Activated CD8-positive, alpha-beta memory T cell treated with anti-CD3 and anti-CD28 coated beads, Interleukin-2, amount 10 ng/mL, durations not matched to agents 7 days and 5 days (primary cell): ENCODE data around the gene SLC5A6. TPM values are rescaled to one million over a fixed set of nuclear protein-coding genes. Genes with fewer than 3 reads are reported as not detected.

Experiments
- ATAC-seq: fragments of 150-1000 bp; cut with Tn5 transposase; one replicate; pipeline ENCODE4 v1.10.0; 2021; ENCODE audit warnings: moderate library complexity
- CTCF ChIA-PET: fragments of 350-600 bp; sonication (Branson Sonifier 250); formaldehyde crosslinking; loops from one replicate; lab custom pipeline; 2021; ENCODE audit warnings: antibody characterized with exemption; lab: Charles Lee
- DNase-seq: peaks from one replicate; pipeline ENCODE4 v3.0.0-alpha.2; 2020
- H3K27ac Mint-ChIP-seq: one replicate; pipeline ENCODE4 v1.8.0; 2021; ENCODE audit warnings: mild to moderate bottlenecking, mixed read lengths
- H3K27me3 Mint-ChIP-seq: one replicate; pipeline ENCODE4 v1.8.0; 2021; ENCODE audit warnings: mixed read lengths
- H3K36me3 Mint-ChIP-seq: one replicate; pipeline ENCODE4 v1.8.0; 2021; ENCODE audit warnings: mild to moderate bottlenecking, mixed read lengths
- H3K4me1 Mint-ChIP-seq: one replicate; pipeline ENCODE4 v1.8.0; 2021; ENCODE audit warnings: mixed read lengths
- H3K4me3 Mint-ChIP-seq: one replicate; pipeline ENCODE4 v1.8.0; 2021; ENCODE audit warnings: mild to moderate bottlenecking, moderate library complexity, mixed read lengths
- H3K9me3 Mint-ChIP-seq: one replicate; pipeline ENCODE4 v1.8.0; 2022; ENCODE audit warnings: low read depth, mixed read lengths
- total RNA-seq, 2 experiments: library from RNA; stranded (reverse); gene quantifications; one replicate each; pipeline ENCODE4 v1.2.3, GENCODE V29; 2021

The SLC5A6 gene
- total RNA-seq, 2 experiments from 2014 or later: 35.0 to 47.9 TPM

DNA sequence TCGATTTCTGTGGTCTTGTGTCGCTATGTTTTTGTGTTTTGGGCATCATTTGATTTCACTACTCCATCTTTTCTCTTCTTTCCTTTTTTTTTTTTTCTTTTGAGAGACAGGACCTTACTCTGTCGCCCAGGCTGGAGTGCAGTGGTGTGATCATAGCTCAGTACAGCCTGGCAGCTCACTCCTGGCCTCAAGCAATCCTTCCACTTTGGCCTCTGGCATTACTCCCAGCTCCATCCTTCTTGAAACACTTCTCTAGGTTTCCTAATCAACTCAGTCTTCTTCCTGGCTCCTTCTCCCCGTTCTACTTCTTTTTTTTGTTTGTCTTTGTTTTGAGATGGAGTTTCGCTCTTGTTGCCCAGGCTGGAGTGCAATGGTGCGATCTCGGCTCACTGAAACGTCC, 36.7 kb downstream of the SLC5A6 start:
- Mint-ChIP-seq H3K27ac (no peak overlapping the region), H3K9me3 (no peaks in the 10 kb centered on the region), H3K27me3 (peaks cover 39% of the 10 kb centered on the region), H3K36me3 (no peaks in the 10 kb centered on the region), H3K4me1 (peaks cover 2% of the 10 kb centered on the region), H3K4me3 (no peak overlapping the region)
- CTCF ChIA-PET: interaction anchor here (1.2 to 1.6 kb wide), 2 partner anchors 11 to 76 kb away, joined by 3 to 4 read pairs; no protein-coding TSS in a partner anchor
- DNase-seq (no peak), ATAC-seq (no peak)

DNA sequence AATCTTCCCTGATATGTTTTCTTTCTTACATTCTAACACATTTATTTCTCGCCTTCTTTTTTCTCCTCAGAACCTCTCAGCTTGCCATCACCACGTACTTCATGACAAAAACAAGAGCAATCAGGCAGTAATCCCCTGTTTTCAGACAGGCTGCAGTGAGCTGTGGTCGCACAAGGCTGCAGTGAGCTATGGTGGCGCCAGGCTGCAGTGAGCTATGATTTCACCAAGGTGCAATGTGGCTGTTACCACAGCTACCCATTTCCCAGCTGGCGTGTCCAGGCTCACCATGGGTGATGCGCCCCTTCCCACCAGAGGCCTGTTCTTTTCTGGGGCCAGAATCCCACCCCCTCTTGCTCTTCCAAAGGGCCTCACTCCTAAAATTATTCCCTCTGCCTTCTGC, 37.4 kb downstream of the SLC5A6 start:
- Mint-ChIP-seq H3K9me3 (no peaks in the 10 kb centered on the region), H3K36me3 (no peaks in the 10 kb centered on the region), H3K4me1 (peaks cover 2% of the 10 kb centered on the region), H3K27ac (no peak overlapping the region), H3K27me3 (peaks cover 34% of the 10 kb centered on the region), H3K4me3 (no peak overlapping the region)
- no peak for ATAC-seq
- DNase-seq: no peak
- CTCF ChIA-PET: interaction anchor here (1.2 to 1.6 kb wide), 2 partner anchors 11 to 75 kb away, joined by 3 to 4 read pairs; no protein-coding TSS in a partner anchor

DNA sequence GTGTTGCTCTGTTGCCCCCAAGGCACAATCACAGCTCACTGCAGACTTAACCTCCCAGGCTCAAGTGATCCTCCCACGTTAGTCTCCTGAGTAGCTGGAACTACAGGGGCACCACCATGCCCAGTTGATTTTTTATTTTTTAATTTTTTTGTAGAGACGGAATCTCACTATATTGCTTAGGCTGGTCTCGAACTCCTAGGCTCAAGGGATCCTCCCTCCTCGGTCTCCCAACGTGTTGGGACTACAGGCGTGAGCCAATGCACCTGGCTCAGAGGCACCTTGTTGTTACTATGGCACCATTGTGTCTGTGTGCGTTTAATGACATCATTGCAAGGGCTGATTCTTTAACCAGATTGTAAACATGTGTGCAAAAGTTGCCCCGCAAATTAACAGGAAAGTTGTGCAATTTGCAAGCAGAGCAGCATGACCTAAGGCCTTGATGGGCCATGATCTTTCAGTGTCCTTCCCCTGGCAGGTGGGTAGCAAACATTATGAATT, 40.7 kb downstream of the SLC5A6 start:
- H3K36me3 Mint-ChIP-seq: no peaks in the 10 kb centered on the region
- DNase-seq: no peak
- ATAC-seq: no peak
- H3K9me3 Mint-ChIP-seq: no peaks in the 10 kb centered on the region
- H3K27me3 Mint-ChIP-seq: peaks cover 18% of the 10 kb centered on the region
- CTCF ChIA-PET: interaction anchor here (1.8 to 2.6 kb wide), 5 partner anchors 13 to 131 kb away, joined by 5 to 24 read pairs (median 11); no protein-coding TSS in a partner anchor
- H3K4me3 Mint-ChIP-seq: no peak overlapping the region
- peaks cover 2% of the 10 kb centered on the region for H3K4me1 Mint-ChIP-seq
- H3K27ac Mint-ChIP-seq: no peak overlapping the region

DNA sequence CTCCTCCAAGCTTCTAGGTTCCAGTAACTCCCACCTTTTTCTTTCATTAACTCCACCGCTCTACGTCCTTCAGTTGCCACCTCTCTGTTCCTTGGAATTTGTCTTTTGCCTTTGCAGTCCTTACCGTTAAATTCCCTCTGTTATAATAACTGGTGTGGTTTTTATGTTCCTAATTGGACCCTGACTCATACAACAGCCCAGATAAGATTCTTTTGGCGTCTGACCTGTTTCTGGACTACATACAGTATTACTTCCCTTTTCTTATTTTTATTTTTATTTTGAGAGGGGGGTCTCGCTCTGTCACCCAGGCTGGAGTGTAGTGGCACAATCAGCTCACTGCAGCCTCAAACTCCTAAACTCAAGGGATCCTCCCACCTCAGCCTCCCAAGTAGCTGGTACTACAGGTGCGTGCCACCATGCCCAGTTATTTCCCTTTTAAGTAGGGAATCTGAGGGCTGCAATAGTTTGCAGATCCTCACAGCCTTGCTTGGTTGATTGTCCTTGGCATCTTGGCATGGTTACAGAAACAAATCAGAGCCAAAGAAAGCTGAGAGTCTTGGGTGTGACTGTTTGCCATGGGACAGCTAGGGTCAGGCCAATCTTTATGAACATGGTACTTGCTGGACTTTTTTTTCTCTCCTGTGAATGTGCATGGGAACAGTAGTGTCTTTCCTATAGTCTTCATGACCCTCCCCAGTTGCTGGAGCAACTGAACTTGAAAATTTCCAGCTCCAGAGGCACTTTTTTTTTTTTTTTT, 41.3 kb downstream of the SLC5A6 start:
- no peak for ATAC-seq
- Mint-ChIP-seq H3K4me3 (no peak overlapping the region), H3K9me3 (no peaks in the 10 kb centered on the region), H3K27ac (no peak overlapping the region), H3K4me1 (peaks cover 2% of the 10 kb centered on the region), H3K27me3 (peaks cover 16% of the 10 kb centered on the region), H3K36me3 (no peaks in the 10 kb centered on the region)
- no peak for DNase-seq
- CTCF ChIA-PET: interaction anchor here (1.1 to 2.6 kb wide), 17 partner anchors 14 to 300 kb away, joined by 3 to 24 read pairs (median 5); partner anchors contain the start of genes ABHD1, ATRAID, PREB and PRR30

DNA sequence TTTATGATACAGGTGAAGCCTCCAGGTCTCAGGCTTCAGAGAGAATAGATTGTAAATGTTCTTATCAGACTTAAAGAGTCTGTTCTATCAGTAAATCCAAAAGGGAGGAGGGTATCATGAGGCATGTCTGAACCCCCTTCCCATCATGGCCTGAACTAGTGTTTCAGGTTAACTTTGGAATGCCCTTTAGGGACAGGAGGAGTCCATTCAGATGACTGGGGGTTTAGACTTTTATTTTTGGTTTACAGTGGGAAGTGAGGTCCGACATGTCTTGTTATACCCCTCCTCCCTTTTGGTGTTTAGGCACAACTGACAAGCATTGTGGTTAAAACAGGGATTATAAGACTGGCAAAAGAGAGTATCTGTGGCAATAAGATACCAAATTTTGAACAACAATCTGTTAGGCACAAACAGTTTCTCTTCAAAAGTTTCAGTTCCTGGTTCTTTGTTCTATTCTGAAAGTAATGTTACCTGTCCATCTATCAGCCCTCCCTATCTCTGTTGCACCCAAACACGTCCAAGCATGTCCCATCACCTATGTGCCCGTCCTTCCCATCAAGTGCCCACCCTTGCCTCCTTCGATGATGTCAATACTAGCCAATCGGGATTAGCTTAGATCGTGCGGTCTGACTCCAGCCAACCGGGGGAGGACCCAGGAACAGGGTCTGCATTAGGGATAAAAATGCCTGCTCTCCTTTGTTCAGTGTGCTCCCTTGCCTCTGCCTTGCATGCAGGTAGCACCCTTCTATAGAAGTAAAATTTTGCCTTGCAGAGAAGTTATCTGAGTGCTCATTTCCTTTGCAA, 46.9 kb downstream of the SLC5A6 start:
- CTCF ChIA-PET: no interaction called here
- H3K27me3 Mint-ChIP-seq: peaks cover 5% of the 10 kb centered on the region
- H3K9me3 Mint-ChIP-seq: no peaks in the 10 kb centered on the region
- no peak overlapping the region for H3K4me3 Mint-ChIP-seq
- DNase-seq (no peak), ATAC-seq (no peak)
- H3K27ac Mint-ChIP-seq: no peak overlapping the region
- H3K4me1 Mint-ChIP-seq: peaks cover 3% of the 10 kb centered on the region
- H3K36me3 Mint-ChIP-seq: no peaks in the 10 kb centered on the region

DNA sequence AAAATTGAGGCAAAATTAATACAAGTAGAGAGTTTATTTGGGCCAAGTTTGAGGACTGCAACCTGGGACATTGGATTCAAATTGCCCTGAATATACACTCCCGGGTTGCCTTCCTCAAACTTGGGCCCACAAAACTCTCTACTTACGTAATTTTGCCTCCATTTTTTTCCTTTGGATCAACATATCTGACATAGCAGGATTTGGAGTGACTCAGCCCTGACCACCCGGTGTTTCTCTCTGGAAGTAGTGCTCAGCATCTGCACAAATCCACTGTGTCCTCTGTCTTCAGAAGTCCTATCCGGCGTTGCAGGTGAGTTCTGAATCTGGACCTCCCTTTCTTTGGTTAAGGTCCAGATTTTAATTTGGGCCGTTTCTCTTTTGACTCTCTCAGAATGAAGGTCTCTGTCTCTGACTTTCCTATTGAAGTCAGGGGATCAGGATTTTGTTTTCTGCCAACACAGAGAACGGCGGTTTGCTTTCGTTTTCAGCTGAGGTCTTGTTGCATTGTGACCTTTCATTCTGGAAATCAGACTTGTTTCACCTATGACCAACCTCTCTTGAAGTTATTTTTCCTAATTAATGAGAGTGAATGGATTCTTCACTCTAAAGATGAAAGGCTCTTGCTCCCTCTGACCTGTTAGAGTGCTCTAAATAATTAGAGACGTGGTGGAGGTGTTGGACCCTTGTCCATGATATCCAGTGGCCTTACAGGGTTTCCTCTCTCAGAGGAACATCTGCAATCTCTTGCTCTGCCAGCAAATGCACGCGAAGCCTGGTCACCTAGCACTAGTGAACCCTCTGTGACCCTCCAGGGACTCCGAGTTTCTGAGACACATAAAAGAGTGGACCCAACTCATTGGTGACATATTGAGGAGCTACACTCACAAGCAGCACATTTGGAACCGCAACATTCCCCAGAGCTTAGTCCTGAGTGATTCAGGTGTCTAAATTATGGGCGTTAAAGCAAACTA, 49.6 kb downstream of the SLC5A6 start:
- Mint-ChIP-seq H3K4me1 (peaks cover 3% of the 10 kb centered on the region), H3K9me3 (no peaks in the 10 kb centered on the region), H3K36me3 (no peaks in the 10 kb centered on the region), H3K4me3 (no peak overlapping the region), H3K27ac (no peak overlapping the region), H3K27me3 (peaks cover 3% of the 10 kb centered on the region)
- ATAC-seq (no peak), DNase-seq (no peak)
- CTCF ChIA-PET: interaction anchor here (0.7 to 1.5 kb wide), 4 partner anchors 7 to 1090 kb away, joined by 3 to 6 read pairs (median 3); no protein-coding TSS in a partner anchor

DNA sequence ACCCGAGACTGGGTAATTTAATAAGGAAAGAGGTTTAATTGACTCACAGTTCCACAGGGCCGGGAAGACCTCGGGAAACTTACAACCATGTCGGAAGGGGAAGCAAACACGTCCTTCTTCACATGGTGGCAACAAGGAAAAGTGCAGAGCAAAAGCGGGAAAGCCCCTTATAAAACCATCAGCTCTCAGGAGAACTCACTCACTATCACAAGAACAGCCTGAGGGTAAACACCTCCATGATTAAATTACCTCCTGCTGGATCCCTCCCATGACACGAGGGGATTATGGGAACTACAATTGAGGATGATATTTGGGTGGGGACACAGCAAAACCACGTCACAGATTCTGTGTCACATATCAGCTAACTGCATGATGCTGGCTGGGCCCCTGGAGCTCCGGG, 51.9 kb downstream of the SLC5A6 start:
- Mint-ChIP-seq H3K27me3 (peaks cover 3% of the 10 kb centered on the region), H3K9me3 (no peaks in the 10 kb centered on the region), H3K4me1 (peaks cover 3% of the 10 kb centered on the region), H3K36me3 (no peaks in the 10 kb centered on the region), H3K4me3 (no peak overlapping the region), H3K27ac (no peak overlapping the region)
- no peak for DNase-seq
- ATAC-seq: no peak
- CTCF ChIA-PET: no interaction called here

DNA sequence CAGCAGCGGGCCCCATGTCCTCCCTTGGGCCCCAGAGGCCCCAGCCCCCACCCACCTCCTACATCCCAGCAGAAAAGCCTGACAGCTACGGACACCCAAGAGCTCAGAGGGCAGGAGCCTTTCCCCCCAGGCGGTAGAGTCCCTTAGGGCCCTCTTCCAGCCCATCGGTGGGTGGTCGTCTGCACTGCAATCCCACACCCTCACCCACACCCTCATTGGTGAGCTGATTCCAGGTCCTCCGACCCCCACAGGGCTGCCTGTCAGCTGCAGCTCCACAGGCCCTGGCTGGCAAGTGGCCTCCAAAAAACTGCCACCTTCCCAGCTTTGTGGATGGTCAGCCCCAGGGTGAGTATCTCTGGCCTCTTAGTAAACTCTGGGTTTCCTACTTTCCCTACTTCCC, 52.8 kb downstream of the SLC5A6 start:
- H3K4me1 Mint-ChIP-seq: peaks cover 3% of the 10 kb centered on the region
- DNase-seq (no peak), ATAC-seq (no peak)
- CTCF ChIA-PET: interaction anchor here (1.6 to 4.1 kb wide), 2 partner anchors 10 to 144 kb away, joined by 4 to 12 read pairs; no protein-coding TSS in a partner anchor
- peaks cover 3% of the 10 kb centered on the region for H3K27me3 Mint-ChIP-seq
- no peak overlapping the region for H3K4me3 Mint-ChIP-seq
- no peak overlapping the region for H3K27ac Mint-ChIP-seq
- H3K36me3 Mint-ChIP-seq: no peaks in the 10 kb centered on the region
- no peaks in the 10 kb centered on the region for H3K9me3 Mint-ChIP-seq

DNA sequence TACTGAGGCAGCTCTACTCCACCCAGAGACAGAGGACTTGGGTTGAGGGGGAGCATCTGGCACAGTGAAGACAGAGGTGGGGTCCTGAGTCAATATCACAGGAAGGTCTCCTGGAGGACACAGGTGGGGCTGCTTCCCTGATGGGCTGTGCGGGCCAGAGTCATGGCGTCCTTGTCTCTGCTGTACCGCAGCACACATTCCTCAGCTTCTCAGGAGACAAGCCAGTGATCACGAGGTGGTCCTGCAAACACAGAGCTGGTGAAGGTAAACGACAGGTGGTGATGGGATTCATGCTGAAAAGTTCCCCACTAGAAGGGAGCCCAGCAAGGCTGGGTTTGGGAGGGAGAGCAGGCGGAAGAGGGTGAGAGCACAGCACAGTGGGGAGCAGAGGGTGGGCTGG, 53.6 kb downstream of the SLC5A6 start:
- ATAC-seq: no peak
- CTCF ChIA-PET: interaction anchor here (1.0 to 4.1 kb wide), 3 partner anchors 11 to 145 kb away, joined by 3 to 12 read pairs (median 4); no protein-coding TSS in a partner anchor
- Mint-ChIP-seq H3K27me3 (peaks cover 3% of the 10 kb centered on the region), H3K36me3 (no peaks in the 10 kb centered on the region), H3K27ac (no peak overlapping the region), H3K4me3 (no peak overlapping the region), H3K9me3 (no peaks in the 10 kb centered on the region), H3K4me1 (peaks cover 3% of the 10 kb centered on the region)
- DNase-seq: no peak

DNA sequence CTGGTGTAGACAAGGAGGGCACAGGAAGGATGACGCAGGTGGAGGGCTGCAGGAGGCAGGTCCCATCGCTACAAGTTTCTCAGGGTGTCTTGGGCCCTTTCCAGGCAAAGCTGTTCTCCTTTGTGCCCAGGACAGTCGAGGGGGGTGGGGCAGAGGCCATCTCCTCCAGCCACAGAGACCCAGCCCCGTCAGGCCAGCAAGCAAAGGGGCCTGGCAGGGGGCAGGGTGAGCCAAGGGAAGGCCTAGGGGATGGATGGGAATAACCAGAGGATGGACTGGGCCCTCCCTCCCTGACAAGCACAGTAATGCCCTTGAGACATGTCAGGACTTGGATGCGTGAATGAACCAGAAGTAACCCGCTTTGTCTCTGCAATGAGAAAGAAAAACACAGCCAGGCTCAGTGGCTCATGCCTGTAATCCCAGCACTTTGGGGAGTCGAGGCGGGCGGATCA, 57.0 kb downstream of the SLC5A6 start:
- no peaks in the 10 kb centered on the region for H3K9me3 Mint-ChIP-seq
- CTCF ChIA-PET: no interaction called here
- H3K4me1 Mint-ChIP-seq: no peaks in the 10 kb centered on the region
- no peaks in the 10 kb centered on the region for H3K36me3 Mint-ChIP-seq
- peaks cover 3% of the 10 kb centered on the region for H3K27me3 Mint-ChIP-seq
- DNase-seq: no peak
- no peak overlapping the region for H3K4me3 Mint-ChIP-seq
- no peak overlapping the region for H3K27ac Mint-ChIP-seq
- no peak for ATAC-seq

DNA sequence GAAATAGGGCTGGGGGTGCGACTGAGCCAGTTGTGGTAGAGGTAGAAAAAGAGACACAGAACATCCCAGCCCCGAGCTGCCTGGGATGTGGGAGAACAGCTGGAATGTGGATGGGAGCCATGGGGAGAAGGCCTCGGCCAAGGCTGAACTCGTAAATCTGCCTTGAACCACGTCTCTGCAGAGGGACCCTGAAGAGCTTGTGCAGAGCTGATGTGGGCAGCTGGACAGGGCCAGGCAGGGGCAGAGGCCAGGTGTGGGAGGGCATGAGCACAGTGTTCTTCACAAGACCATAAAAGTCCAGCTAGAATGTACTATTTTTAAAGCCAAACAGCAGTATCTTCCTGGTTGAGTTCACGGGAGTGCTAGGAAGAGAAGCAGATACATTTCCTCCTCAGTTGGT, 57.6 kb downstream of the SLC5A6 start:
- Mint-ChIP-seq H3K27me3 (peaks cover 3% of the 10 kb centered on the region), H3K27ac (no peak overlapping the region), H3K9me3 (no peaks in the 10 kb centered on the region), H3K4me3 (no peak overlapping the region), H3K36me3 (no peaks in the 10 kb centered on the region), H3K4me1 (no peaks in the 10 kb centered on the region)
- ATAC-seq: no peak
- no peak for DNase-seq
- CTCF ChIA-PET: no interaction called here

DNA sequence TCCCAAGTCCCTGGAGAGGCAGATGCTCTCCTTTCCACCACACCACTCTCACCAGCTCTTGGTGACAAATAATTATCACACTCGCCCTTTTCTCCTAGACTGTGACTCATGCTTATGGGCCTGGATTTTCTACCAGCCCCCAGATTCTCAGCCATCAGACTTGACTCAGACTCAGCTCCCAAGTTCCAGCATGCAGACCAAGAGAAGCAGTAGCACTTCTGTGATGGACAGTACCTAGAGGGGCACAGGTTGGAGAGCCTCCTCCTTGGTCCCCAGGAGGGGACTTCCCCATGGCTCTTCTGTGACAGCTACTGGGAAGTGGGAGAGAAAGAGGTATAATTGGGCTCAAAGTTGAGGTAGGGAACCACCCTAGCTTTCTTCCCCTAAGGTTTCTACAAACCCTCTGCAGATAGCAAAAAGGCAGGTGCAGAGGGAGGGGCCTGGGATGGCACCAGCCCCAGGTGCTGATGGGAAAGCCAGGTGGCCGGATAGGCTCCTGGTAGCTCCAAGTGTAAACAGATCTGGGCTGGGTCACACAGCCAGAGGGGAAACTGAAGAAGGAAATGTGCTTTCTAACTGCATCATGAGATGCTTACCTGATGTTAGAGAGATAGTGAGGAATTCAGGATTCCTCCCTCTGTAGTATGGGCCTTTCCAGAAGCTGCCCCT, 59.1 kb downstream of the SLC5A6 start:
- no peak for ATAC-seq
- Mint-ChIP-seq H3K36me3 (no peaks in the 10 kb centered on the region), H3K9me3 (no peaks in the 10 kb centered on the region), H3K27me3 (peaks cover 3% of the 10 kb centered on the region), H3K27ac (no peak overlapping the region), H3K4me1 (no peaks in the 10 kb centered on the region), H3K4me3 (no peak overlapping the region)
- CTCF ChIA-PET: interaction anchor here (0.9 to 1.4 kb wide), 2 partner anchors 39 to 191 kb away, joined by 4 to 5 read pairs; no protein-coding TSS in a partner anchor
- no peak for DNase-seq
